T-helper 17 cell (primary cell): Measurements from ENCODE around the gene KISS1. TPM values are rescaled to one million over a fixed set of nuclear protein-coding genes. Genes with fewer than 3 reads are reported as not detected.

Source experiments
- ATAC-seq: fragments of 150-1000 bp; cut with Tn5 transposase; 2 replicates; pipeline ENCODE4 v1.10.0; 2021; ENCODE audit warnings: mild to moderate bottlenecking, moderate library complexity
- DNase-seq, 3 donors: peaks; one replicate each; pipeline versions ENCODE4 v3.0.0 to v3.0.0-alpha.2; 2020 to 2021
- H3K9me3 ChIP-seq: one replicate; pipeline ENCODE4 v1.7.0; 2013; ENCODE audit warnings: low read length, mild to moderate bottlenecking; ENCODE audit not compliant: control insufficient read depth, poor library complexity, severe bottlenecking
- H3K27ac Mint-ChIP-seq: one replicate; pipeline ENCODE4 v1.8.0; 2022; ENCODE audit warnings: mild to moderate bottlenecking, moderate library complexity, mixed read lengths
- H3K27me3 Mint-ChIP-seq: one replicate; pipeline ENCODE4 v1.8.0; 2022; ENCODE audit warnings: mixed read lengths
- H3K36me3 Mint-ChIP-seq: one replicate; pipeline ENCODE4 v1.8.0; 2022; ENCODE audit warnings: low read depth, mixed read lengths
- H3K4me1 Mint-ChIP-seq: one replicate; pipeline ENCODE4 v1.8.0; 2022; ENCODE audit warnings: mild to moderate bottlenecking, mixed read lengths
- H3K4me3 Mint-ChIP-seq: one replicate; pipeline ENCODE4 v1.8.0; 2022; ENCODE audit warnings: mild to moderate bottlenecking, moderate library complexity, mixed read lengths
- total RNA-seq, 4 donors: library from RNA in 2 of 4; stranded (reverse) in 2 of 4; gene quantifications; one replicate each; pipeline ENCODE4 v1.2.3 and lab custom pipeline; 2022 to 2026

Gene KISS1
- total RNA-seq, 2 donors from 2014 or later: 0.50 TPM; not detected in 1

DNA sequence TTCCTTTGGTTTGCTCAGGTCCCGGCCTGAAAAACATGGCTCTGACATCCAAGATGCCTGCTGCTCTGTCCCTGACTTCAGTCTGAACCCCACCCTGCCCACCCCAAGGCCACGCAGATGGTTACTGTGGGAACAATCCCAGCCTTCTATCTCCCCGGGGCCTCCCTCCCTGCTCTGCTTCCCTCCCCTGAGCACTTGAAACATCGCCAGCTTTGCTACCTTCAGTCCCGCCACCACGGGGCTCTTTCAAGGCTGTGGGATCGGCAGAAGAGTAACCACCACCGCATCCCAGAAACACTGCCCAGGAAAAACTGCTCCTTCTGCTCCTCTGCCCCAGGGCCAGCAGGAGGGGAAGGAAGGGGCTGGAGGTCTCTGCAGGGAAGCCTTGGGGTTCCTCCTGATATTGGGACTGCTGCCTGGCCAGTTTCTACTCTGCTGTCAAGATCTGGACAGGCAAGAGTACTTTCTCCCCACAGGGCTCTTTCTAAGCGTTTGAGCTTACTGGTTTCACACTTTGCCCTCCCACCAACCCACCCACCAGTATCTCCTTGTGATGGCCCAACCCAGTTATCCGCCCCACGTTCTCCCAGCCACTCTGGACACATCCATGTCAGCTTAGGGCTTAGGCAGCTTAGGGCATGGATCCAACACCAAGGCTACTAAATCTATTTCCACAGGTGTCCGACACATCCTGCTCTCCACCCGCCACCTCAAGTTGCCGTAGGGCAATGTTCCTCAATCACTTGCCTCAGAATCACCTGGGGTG is 52.8 kb downstream of the KISS1 start:
- DNase-seq: no peak
- H3K4me1 Mint-ChIP-seq: peaks cover 4% of the 10 kb centered on the region
- H3K36me3 Mint-ChIP-seq: peaks cover 8% of the 10 kb centered on the region
- H3K27me3 Mint-ChIP-seq: peaks cover 6% of the 10 kb centered on the region
- ATAC-seq: no peak
- H3K9me3 ChIP-seq: no peaks in the 10 kb centered on the region
- no peak overlapping the region for H3K27ac Mint-ChIP-seq
- no peak overlapping the region for H3K4me3 Mint-ChIP-seq

DNA sequence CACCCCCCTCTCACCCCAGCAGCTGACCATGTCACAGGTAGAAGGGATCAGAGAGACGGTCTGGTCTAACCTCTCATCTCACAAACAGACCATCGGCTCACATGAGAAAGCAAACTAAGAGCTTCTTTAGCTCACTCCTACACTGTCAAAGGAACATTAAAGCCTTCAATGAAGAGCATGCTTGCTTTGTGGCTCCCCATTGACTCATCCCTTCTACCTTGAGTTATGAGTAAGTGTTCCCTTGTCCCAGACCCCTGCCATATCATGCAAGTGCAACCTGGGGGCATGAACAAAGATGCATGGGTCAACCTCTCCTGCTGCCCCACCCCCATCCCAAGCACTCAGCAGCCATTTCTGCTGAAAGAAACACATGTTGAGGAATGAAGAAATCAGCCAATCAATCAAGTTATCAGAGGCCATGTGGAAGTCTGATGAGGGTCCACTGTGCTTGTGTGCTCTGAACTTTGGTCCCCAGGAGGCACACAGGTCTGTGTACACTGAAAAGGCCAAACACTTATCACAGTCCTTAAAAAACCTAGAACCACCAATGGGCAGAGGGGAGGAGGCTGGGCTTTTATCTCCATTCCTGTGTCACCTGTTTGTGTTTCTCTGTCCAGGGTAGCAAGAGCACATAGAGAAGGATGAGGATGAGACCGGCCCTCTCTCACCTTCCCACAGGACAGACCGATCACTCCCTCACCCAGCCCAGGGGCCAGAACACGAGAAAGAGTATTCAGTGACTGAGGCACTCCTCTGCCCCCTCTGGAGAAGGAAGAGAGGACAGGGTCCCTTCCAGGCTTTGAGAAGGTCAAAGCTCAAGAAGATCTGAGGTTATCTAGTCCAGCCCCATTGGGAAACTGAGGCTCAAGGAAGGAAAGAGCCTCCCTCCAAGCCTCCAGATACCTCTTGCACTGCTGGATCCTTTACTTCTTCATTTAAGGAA is 54.0 kb downstream of the KISS1 start:
- DNase-seq (no peak), ATAC-seq (no peak)
- no peak overlapping the region for H3K27ac Mint-ChIP-seq
- H3K27me3 Mint-ChIP-seq: peaks cover 6% of the 10 kb centered on the region
- H3K9me3 ChIP-seq: no peaks in the 10 kb centered on the region
- peaks cover 4% of the 10 kb centered on the region for H3K4me1 Mint-ChIP-seq
- H3K36me3 Mint-ChIP-seq: peaks cover 8% of the 10 kb centered on the region
- H3K4me3 Mint-ChIP-seq: no peak overlapping the region

DNA sequence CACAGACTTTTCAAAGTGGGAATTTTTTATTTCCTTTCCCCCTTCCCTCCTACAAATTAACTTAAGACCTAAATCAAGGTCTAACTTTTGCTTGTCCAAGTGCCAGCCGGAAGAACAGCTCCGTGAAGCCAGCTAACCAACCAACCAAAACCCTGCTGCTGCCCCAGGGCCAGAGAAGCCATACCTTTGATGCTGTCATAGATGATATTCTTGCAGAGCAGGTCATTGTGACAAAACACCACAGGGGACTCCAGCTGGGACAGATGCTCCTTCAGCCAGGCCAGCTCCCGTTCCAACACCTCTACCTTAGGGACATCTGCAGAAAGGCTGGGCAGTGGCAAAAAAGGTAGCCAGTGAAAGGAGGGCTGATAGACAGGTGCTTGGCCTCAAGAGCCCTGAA is 55.2 kb downstream of the KISS1 start:
- H3K4me3 Mint-ChIP-seq: no peak overlapping the region
- peaks cover 6% of the 10 kb centered on the region for H3K27me3 Mint-ChIP-seq
- H3K27ac Mint-ChIP-seq: no peak overlapping the region
- peaks cover 8% of the 10 kb centered on the region for H3K36me3 Mint-ChIP-seq
- H3K9me3 ChIP-seq: no peaks in the 10 kb centered on the region
- DNase-seq (no peak), ATAC-seq (no peak)
- peaks cover 2% of the 10 kb centered on the region for H3K4me1 Mint-ChIP-seq

Other genes with a start within 250 kb of the KISS1 start
- 1 to 10 TPM; 1.3 to 6.3 TPM for gene SOX13, start 123.4 kb downstream of the KISS1 start, total RNA-seq
- gene ETNK2, start 44.4 kb downstream of the KISS1 start, total RNA-seq: 10 to 100 TPM in 1 of 2 donors, 1 to 10 TPM in 1; 8.9 to 12.7 TPM
- gene REN, start 30.2 kb downstream of the KISS1 start, total RNA-seq: not detected
- under 1 TPM in 1 of 2 donors, not detected in 1; 0.45 TPM for gene GOLT1A, start 17.5 kb upstream of the KISS1 start, total RNA-seq
- gene PLEKHA6, start 163.4 kb upstream of the KISS1 start, total RNA-seq: under 1 TPM; 0.47 to 0.50 TPM
- gene PPP1R15B, start 215.3 kb upstream of the KISS1 start, total RNA-seq: 100 to 1,000 TPM; 207 to 266 TPM